GM23338 (cell line): ENCODE data around the gene SMYD3. TPM values are rescaled to one million over a fixed set of nuclear protein-coding genes. Genes with fewer than 3 reads are reported as not detected.

ENCODE experiments used
- CTCF ChIP-seq, 2 experiments: fragments of 200-600 bp in 1 of 2; sonication (generic) in 1 of 2; conservative IDR thresholded peaks; 2 replicates each; pipeline versions ENCODE4 v1.5.1 to v1.6.1; 2016 to 2017; ENCODE audit warnings: antibody characterized with exemption in 2 of 2, low read depth in 2 of 2, mild to moderate bottlenecking in 2 of 2, moderate library complexity in 1 of 2
- POLR2AphosphoS5 ChIP-seq: IDR thresholded peaks from 2 replicates; pipeline ENCODE4 v1.6.1; 2016; ENCODE audit warnings: antibody characterized with exemption, low read depth
- STAT1 ChIP-seq: IDR thresholded peaks from one replicate; pipeline ENCODE4 v1.6.1; 2016; ENCODE audit warnings: antibody characterized with exemption; ENCODE audit not compliant: unreplicated experiment
- ZNF462 ChIP-seq: fragments of 250-450 bp; sonication (Bioruptor Pico); IDR thresholded peaks from 2 replicates; pipeline ENCODE4 v1.5.0; 2020; ENCODE audit warnings: mild to moderate bottlenecking, moderate library complexity
- polyA plus RNA-seq: library from polyadenylated mRNA; unstranded; fragments of >200 nt; fragmentation: Nextera tagmentation; extraction: Ambion mirVana; gene quantifications from 2 replicates; pipeline ENCODE4 v1.2.1, GENCODE V29; 2016
- total RNA-seq: library from RNA; depleted of rRNA; stranded (reverse); fragments of >200 nt; shearing (Covaris generic); gene quantifications from 2 replicates; pipeline ENCODE4 v1.2.3, GENCODE V29; 2014
- TF ChIP-seq, protein P1 (sequence below): IDR thresholded peaks from one replicate; pipeline ENCODE4 v1.6.1; 2018; ENCODE audit warnings: antibody characterized with exemption; ENCODE audit not compliant: unreplicated experiment

Gene SMYD3
- total and polyA plus RNA-seq, 2 experiments from 2014 or later: 31.8 to 34.4 TPM

DNA sequence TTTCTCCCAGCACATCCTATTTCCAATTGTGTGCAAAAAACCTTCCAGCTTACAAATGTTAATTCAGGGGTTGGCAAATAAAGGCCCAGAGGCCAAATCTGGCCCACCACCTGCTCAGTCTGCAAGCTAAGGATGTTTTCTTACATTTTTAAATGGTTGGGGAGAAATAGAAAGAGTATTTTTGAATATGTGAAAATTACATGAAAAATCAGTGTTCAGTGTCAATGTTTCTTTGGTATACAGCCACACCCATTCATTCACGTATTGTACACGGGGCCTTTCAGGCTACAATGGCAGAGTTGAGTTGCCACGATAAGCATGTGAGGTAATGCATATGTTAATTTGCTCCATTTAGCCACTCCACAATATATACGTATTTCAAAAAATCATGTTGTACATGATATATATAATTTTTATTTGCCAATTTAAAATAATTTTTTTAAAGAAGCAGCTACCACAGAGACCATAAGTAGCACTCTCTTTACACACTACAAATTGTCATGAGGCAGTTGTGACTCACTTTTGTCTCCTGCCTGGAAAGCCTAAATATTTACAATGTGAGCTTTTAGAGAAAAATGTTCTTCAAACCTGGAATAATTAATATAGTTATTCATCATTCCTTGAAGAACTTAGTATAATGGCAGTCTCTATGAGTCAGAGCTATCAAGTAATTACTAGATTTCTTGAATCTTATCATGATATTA, 189.6 kb downstream of the SMYD3 start (continued):
- TF ChIP-seq ZNF462 (CRISPR knock-in tag): no peak
- TF ChIP-seq STAT1: no peak
- no peak for TF ChIP-seq CTCF (conservative IDR thresholded peaks at IDR 0.05; ENCODE audit: low read depth in 2 of 2)
- TF ChIP-seq, protein P1, sequence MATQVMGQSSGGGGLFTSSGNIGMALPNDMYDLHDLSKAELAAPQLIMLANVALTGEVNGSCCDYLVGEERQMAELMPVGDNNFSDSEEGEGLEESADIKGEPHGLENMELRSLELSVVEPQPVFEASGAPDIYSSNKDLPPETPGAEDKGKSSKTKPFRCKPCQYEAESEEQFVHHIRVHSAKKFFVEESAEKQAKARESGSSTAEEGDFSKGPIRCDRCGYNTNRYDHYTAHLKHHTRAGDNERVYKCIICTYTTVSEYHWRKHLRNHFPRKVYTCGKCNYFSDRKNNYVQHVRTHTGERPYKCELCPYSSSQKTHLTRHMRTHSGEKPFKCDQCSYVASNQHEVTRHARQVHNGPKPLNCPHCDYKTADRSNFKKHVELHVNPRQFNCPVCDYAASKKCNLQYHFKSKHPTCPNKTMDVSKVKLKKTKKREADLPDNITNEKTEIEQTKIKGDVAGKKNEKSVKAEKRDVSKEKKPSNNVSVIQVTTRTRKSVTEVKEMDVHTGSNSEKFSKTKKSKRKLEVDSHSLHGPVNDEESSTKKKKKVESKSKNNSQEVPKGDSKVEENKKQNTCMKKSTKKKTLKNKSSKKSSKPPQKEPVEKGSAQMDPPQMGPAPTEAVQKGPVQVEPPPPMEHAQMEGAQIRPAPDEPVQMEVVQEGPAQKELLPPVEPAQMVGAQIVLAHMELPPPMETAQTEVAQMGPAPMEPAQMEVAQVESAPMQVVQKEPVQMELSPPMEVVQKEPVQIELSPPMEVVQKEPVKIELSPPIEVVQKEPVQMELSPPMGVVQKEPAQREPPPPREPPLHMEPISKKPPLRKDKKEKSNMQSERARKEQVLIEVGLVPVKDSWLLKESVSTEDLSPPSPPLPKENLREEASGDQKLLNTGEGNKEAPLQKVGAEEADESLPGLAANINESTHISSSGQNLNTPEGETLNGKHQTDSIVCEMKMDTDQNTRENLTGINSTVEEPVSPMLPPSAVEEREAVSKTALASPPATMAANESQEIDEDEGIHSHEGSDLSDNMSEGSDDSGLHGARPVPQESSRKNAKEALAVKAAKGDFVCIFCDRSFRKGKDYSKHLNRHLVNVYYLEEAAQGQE: no peak
- no peak for TF ChIP-seq POLR2AphosphoS5
